ENCODE results near the gene MRPS27. TPM values are rescaled to one million over a fixed set of nuclear protein-coding genes. Genes with fewer than 3 reads are reported as not detected.

MRPS27 gene
- total and polyA plus RNA-seq, 9 of the 15 experiments (the other 6 are each of a cell fraction or from before 2014, with no cell fraction given) = 73.6 to 144 (median 106) TPM

GRCh38 chr5:72234265-72234700 is 85.8 kb downstream of the MRPS27 start (continued):
- TF ChIP-seq POU5F1 (IDR thresholded peaks at IDR 0.05; ENCODE audit: borderline replicate concordance, low read depth, low read length, partially characterized antibody) = no peak
- no peak for TF ChIP-seq GABPB1 (CRISPR knock-in tag; IDR thresholded peaks at IDR 0.05)
- TF ChIP-seq TAF1 (IDR thresholded peaks at IDR 0.05; ENCODE audit: control insufficient read depth, extremely low read depth, insufficient read depth, low read length, severe bottlenecking) = no peak
- TF ChIP-seq XRCC4 (IDR thresholded peaks at IDR 0.05; ENCODE audit: extremely low read depth, insufficient read depth, insufficient read length) = no peak
- TF ChIP-seq EP400 (IDR thresholded peaks at IDR 0.05) = peak; percentile 40; the same call in 1 of the 2 replicates
- peak; percentile 50; the same call in 1 of the 2 replicates for TF ChIP-seq CREM (IDR thresholded peaks at IDR 0.05; ENCODE audit: low read depth)
- no peak for TF ChIP-seq MBD2 (IDR thresholded peaks at IDR 0.05; ENCODE audit: borderline replicate concordance, low read depth)
- no peak for TF ChIP-seq ZNF668 (CRISPR knock-in tag; IDR thresholded peaks at IDR 0.05)
- no peak for TF ChIP-seq BCL6 (CRISPR knock-in tag; IDR thresholded peaks at IDR 0.05)
- TF ChIP-seq SAFB (IDR thresholded peaks at IDR 0.05; ENCODE audit: borderline replicate concordance, low read depth, low read length) = no peak
- no peak for TF ChIP-seq SMARCA5 (IDR thresholded peaks at IDR 0.05)
- TF ChIP-seq MCM3 (IDR thresholded peaks at IDR 0.05) = no peak
- TF ChIP-seq ZNF263 (CRISPR knock-in tag; IDR thresholded peaks at IDR 0.05; ENCODE audit: borderline replicate concordance) = no peak
- TF ChIP-seq ZEB2 (IDR thresholded peaks at IDR 0.05) = peak; percentile 24; the same call in 1 of the 2 replicates
- TF ChIP-seq SMARCB1 (IDR thresholded peaks at IDR 0.05; ENCODE audit: insufficient read length, low read depth) = peak; percentile 70
- TF ChIP-seq ZNF507 (tag; conservative IDR thresholded peaks at IDR 0.05) = no peak
- TF ChIP-seq TCF3 (CRISPR knock-in tag; IDR thresholded peaks at IDR 0.05) = peak; percentile 73
- TF ChIP-seq TAF15 (IDR thresholded peaks at IDR 0.05; ENCODE audit: low read depth, low read length) = no peak
- no peak for TF ChIP-seq ZNF282 (CRISPR knock-in tag; IDR thresholded peaks at IDR 0.05)
- no peak for TF ChIP-seq SMC3 (conservative IDR thresholded peaks at IDR 0.05; ENCODE audit: insufficient read depth, low read depth, low read length)
- no peak for TF ChIP-seq ATF1 (CRISPR knock-in tag; IDR thresholded peaks at IDR 0.05)
- peak; percentile 70 for TF ChIP-seq ATF1 (tag; IDR thresholded peaks at IDR 0.05)
- TF ChIP-seq CBX3 (IDR thresholded peaks at IDR 0.05; ENCODE audit: borderline replicate concordance in 1 of 2, low read length in 2 of 2) = no peak
- TF ChIP-seq NCOR1 (IDR thresholded peaks at IDR 0.05) = peak; percentile 71
- TF ChIP-seq FOSL1 (tag; conservative IDR thresholded peaks at IDR 0.05) = peak; percentile 97
- TF ChIP-seq SRSF1 (IDR thresholded peaks at IDR 0.05; ENCODE audit: low read depth, low read length) = no peak
- TF ChIP-seq PKNOX1 (IDR thresholded peaks at IDR 0.05) = peak; percentile 37; the same call in 1 of the 2 replicates
- TF ChIP-seq ZNF24 (IDR thresholded peaks at IDR 0.05) = no peak
- no peak for TF ChIP-seq HIVEP1 (CRISPR knock-in tag; IDR thresholded peaks at IDR 0.05)
- TF ChIP-seq ZBTB8A (IDR thresholded peaks at IDR 0.05; ENCODE audit: partially characterized antibody) = no peak
- TF ChIP-seq ZNF395 (CRISPR knock-in tag; IDR thresholded peaks at IDR 0.05) = peak; percentile 20; the same call in 1 of the 2 replicates
- TF ChIP-seq MAFK (IDR thresholded peaks at IDR 0.05; ENCODE audit: low read length) = peak; percentile 75
- TF ChIP-seq HDAC2 (IDR thresholded peaks at IDR 0.05) = 0 out of 2 replicates have a peak, but pooled peaks have one; percentile 59
